ENCODE measurements around the gene MORC3. TPM values are rescaled to one million over a fixed set of nuclear protein-coding genes. Genes with fewer than 3 reads are reported as not detected.

MORC3 gene
- total and polyA plus RNA-seq, 4 donors: 3.9 to 44.1 (median 14.1) TPM

DNA sequence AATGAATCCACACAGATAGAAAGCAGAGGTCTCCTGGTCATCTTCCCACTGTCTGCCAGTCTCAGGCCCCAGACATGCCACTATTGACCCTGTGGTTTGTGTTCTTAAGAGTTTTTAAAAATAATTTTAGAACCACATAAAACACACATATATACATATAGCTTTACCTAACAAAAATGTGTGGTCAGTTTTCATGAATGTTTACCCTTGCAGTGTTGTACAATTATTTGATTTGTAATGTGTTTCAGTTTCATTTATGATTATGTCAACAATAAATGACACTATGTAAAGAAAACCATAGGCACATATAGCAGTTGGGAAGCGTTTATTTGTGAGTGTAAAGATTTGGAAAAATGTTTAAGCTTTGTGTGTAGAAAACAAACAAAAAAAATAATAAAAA lies 82.3 kb downstream of the MORC3 start:
- 89% methylated on average over 1 of the region's 1 CpG for WGBS
- no peaks in the 10 kb centered on the region for H3K36me3 ChIP-seq (ENCODE audit: control insufficient read depth in 4 of 4, insufficient read depth in 3 of 4, low read depth in 1 of 4, low read length in 3 of 4)
- TF ChIP-seq, protein P1, sequence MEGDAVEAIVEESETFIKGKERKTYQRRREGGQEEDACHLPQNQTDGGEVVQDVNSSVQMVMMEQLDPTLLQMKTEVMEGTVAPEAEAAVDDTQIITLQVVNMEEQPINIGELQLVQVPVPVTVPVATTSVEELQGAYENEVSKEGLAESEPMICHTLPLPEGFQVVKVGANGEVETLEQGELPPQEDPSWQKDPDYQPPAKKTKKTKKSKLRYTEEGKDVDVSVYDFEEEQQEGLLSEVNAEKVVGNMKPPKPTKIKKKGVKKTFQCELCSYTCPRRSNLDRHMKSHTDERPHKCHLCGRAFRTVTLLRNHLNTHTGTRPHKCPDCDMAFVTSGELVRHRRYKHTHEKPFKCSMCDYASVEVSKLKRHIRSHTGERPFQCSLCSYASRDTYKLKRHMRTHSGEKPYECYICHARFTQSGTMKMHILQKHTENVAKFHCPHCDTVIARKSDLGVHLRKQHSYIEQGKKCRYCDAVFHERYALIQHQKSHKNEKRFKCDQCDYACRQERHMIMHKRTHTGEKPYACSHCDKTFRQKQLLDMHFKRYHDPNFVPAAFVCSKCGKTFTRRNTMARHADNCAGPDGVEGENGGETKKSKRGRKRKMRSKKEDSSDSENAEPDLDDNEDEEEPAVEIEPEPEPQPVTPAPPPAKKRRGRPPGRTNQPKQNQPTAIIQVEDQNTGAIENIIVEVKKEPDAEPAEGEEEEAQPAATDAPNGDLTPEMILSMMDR (IDR thresholded peaks at IDR 0.05; ENCODE audit: low read depth, low read length, missing input control): no peak
- TF ChIP-seq, protein P2, sequence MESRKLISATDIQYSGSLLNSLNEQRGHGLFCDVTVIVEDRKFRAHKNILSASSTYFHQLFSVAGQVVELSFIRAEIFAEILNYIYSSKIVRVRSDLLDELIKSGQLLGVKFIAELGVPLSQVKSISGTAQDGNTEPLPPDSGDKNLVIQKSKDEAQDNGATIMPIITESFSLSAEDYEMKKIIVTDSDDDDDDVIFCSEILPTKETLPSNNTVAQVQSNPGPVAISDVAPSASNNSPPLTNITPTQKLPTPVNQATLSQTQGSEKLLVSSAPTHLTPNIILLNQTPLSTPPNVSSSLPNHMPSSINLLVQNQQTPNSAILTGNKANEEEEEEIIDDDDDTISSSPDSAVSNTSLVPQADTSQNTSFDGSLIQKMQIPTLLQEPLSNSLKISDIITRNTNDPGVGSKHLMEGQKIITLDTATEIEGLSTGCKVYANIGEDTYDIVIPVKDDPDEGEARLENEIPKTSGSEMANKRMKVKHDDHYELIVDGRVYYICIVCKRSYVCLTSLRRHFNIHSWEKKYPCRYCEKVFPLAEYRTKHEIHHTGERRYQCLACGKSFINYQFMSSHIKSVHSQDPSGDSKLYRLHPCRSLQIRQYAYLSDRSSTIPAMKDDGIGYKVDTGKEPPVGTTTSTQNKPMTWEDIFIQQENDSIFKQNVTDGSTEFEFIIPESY (IDR thresholded peaks at IDR 0.05): no peak
- TF ChIP-seq, protein P3, sequence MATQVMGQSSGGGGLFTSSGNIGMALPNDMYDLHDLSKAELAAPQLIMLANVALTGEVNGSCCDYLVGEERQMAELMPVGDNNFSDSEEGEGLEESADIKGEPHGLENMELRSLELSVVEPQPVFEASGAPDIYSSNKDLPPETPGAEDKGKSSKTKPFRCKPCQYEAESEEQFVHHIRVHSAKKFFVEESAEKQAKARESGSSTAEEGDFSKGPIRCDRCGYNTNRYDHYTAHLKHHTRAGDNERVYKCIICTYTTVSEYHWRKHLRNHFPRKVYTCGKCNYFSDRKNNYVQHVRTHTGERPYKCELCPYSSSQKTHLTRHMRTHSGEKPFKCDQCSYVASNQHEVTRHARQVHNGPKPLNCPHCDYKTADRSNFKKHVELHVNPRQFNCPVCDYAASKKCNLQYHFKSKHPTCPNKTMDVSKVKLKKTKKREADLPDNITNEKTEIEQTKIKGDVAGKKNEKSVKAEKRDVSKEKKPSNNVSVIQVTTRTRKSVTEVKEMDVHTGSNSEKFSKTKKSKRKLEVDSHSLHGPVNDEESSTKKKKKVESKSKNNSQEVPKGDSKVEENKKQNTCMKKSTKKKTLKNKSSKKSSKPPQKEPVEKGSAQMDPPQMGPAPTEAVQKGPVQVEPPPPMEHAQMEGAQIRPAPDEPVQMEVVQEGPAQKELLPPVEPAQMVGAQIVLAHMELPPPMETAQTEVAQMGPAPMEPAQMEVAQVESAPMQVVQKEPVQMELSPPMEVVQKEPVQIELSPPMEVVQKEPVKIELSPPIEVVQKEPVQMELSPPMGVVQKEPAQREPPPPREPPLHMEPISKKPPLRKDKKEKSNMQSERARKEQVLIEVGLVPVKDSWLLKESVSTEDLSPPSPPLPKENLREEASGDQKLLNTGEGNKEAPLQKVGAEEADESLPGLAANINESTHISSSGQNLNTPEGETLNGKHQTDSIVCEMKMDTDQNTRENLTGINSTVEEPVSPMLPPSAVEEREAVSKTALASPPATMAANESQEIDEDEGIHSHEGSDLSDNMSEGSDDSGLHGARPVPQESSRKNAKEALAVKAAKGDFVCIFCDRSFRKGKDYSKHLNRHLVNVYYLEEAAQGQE (IDR thresholded peaks at IDR 0.05): no peak
- TF ChIP-seq GABPA (IDR thresholded peaks at IDR 0.05 in 1 of 2, conservative IDR thresholded peaks at IDR 0.05 in 1 of 2) (no peak), SP1 (IDR thresholded peaks at IDR 0.05) (no peak), NR2F2 (IDR thresholded peaks at IDR 0.05) (no peak), YY1 (IDR thresholded peaks at IDR 0.05) (no peak), FOXA2 (IDR thresholded peaks at IDR 0.05) (no peak), RXRA (IDR thresholded peaks at IDR 0.05) (no peak), HNF4G (IDR thresholded peaks at IDR 0.05) (no peak), EGR1 (IDR thresholded peaks at IDR 0.05; ENCODE audit: low read depth in 2 of 2) (no peak), JUND (IDR thresholded peaks at IDR 0.05) (no peak), TAF1 (conservative IDR thresholded peaks at IDR 0.05) (no peak)
- TF ChIP-seq, protein P4, sequence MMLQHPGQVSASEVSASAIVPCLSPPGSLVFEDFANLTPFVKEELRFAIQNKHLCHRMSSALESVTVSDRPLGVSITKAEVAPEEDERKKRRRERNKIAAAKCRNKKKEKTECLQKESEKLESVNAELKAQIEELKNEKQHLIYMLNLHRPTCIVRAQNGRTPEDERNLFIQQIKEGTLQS (IDR thresholded peaks at IDR 0.05): no peak
- TF ChIP-seq, protein P5, sequence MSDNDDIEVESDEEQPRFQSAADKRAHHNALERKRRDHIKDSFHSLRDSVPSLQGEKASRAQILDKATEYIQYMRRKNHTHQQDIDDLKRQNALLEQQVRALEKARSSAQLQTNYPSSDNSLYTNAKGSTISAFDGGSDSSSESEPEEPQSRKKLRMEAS (IDR thresholded peaks at IDR 0.05): no peak

DNA sequence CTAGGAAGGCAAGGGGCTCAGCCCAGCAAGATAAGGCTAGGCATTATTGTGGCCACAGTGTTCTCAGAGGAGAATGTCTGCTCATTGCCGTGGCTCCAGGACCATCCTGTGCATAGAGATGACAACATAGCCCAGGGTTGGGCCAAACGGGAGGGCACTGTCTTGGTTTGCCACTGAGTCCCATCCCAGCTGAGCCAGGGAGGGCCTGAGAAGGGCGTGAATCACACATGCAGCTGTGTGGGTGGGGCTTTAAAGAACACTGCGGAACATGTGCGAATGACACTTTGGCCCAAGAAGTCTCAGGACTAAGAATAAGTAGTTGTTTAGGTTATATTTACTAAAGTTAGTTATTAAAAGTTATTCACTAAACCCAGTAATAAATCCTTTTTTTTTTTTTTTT lies 83.7 kb downstream of the MORC3 start:
- Histone ChIP-seq H3K4me1 (ENCODE audit: control insufficient read depth in 4 of 4, insufficient read depth in 4 of 4, low read length in 3 of 4) (no peaks in the 10 kb centered on the region), H3K9me3 (ENCODE audit: control insufficient read depth in 4 of 4, low read length in 3 of 4) (no peaks in the 10 kb centered on the region), H3K27ac (ENCODE audit: low read depth in 1 of 2, low read length in 2 of 2) (no peak overlapping the region), H3K36me3 (ENCODE audit: control insufficient read depth in 4 of 4, insufficient read depth in 3 of 4, low read depth in 1 of 4, low read length in 3 of 4) (no peaks in the 10 kb centered on the region), H3K27me3 (ENCODE audit: control insufficient read depth in 4 of 4, insufficient read depth in 4 of 4, low read length in 3 of 4) (no peaks in the 10 kb centered on the region), H3K9ac (ENCODE audit: low read depth in 1 of 2, low read length in 2 of 2) (no peak overlapping the region), H3K4me3 (ENCODE audit: low read depth in 1 of 3, low read length in 3 of 3) (no peak overlapping the region)
- TF ChIP-seq, protein P3 (IDR thresholded peaks at IDR 0.05): no peak
- TF ChIP-seq HNF4G (IDR thresholded peaks at IDR 0.05): no peak
- 92% methylated on average over 5 of the region's 5 CpGs for WGBS
- DNase-seq (ENCODE audit: low spot score): no peak

More for the DNA sequence above, 82.3 kb downstream of the MORC3 start:
- Histone ChIP-seq H3K27me3 (ENCODE audit: control insufficient read depth in 4 of 4, insufficient read depth in 4 of 4, low read length in 3 of 4) (no peaks in the 10 kb centered on the region), H3K4me3 (ENCODE audit: low read depth in 1 of 3, low read length in 3 of 3) (no peak overlapping the region), H3K9me3 (ENCODE audit: control insufficient read depth in 4 of 4, low read length in 3 of 4) (no peaks in the 10 kb centered on the region), H3K9ac (ENCODE audit: low read depth in 1 of 2, low read length in 2 of 2) (no peak overlapping the region), H3K27ac (ENCODE audit: low read depth in 1 of 2, low read length in 2 of 2) (no peak overlapping the region), H3K4me1 (ENCODE audit: control insufficient read depth in 4 of 4, insufficient read depth in 4 of 4, low read length in 3 of 4) (no peaks in the 10 kb centered on the region)
- DNase-seq (ENCODE audit: low spot score): no peak
